ENCODE data around the gene PPP6R3.
A peak's percentile ranks its signal among the peaks of the same experiment; 100 is the strongest.

The PPP6R3 gene

DNA sequence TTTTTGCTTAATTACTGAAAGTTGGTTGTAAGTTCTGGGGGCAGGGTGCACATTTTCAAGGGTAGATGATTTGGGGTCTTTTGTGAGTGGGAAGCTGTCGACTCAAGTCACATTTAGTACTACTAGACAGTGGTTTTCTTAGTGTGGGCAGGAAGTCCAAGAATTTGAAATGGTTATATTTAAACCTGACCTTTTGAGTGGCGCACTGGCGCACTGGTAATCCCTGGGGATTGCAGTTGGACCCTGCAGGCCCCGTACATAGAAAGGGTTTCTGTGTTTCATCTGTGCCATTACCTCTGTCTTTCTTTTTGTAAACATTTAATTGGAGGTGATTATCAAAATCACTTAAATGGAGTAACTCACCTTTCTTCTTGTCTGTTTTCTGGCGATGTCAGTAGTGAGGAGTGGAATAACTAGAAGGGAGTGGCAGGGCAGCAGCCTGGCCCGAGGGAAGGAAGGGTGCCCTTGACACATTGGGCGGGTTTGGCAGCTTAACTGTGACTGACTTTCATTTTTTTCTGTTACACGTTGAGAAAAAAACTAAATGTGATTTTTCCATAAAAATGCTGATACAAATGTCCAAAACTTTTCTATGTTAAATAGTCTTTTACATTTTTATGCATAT, 122.0 kb downstream of the PPP6R3 start:
- H3K27me3 Mint-ChIP-seq (ENCODE audit: low read depth): no peaks in the 10 kb centered on the region
- H3K27ac Mint-ChIP-seq: no peak overlapping the region
- no peak overlapping the region for H3K4me3 Mint-ChIP-seq
- no peaks in the 10 kb centered on the region for H3K9me3 Mint-ChIP-seq
- no peak for TF ChIP-seq CTCF (IDR thresholded peaks at IDR 0.05; ENCODE audit: unreplicated experiment in 3 of 3)
- H3K36me3 Mint-ChIP-seq (ENCODE audit: low read depth): peaks cover 82% of the 10 kb centered on the region
- H3K4me1 Mint-ChIP-seq: peaks cover 6% of the 10 kb centered on the region

DNA sequence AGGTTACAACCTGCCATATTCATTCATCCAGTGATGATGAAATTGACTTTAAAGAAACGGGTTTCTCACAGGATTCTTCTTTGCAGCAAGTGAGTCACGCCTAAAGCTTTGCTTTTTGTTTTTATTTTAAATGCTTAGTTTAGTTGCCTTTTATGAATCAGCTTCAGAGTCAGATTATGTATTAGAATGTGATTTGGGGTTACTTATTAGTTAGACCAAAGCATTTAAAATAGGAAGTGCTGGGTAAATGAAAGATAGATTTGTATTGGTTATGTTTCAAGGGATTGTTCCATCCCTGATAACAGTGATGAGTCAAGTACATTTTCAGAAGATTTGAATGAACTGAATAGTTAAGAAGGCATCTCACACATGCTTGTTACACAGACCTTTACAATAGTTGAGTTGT, 122.5 kb downstream of the PPP6R3 start:
- no peaks in the 10 kb centered on the region for H3K9me3 Mint-ChIP-seq
- no peak for TF ChIP-seq CTCF (IDR thresholded peaks at IDR 0.05; ENCODE audit: unreplicated experiment in 3 of 3)
- H3K27me3 Mint-ChIP-seq (ENCODE audit: low read depth): no peaks in the 10 kb centered on the region
- peaks cover 81% of the 10 kb centered on the region for H3K36me3 Mint-ChIP-seq (ENCODE audit: low read depth)
- H3K4me3 Mint-ChIP-seq: no peak overlapping the region
- peaks cover 6% of the 10 kb centered on the region for H3K4me1 Mint-ChIP-seq
- no peak overlapping the region for H3K27ac Mint-ChIP-seq

- no peaks in the 10 kb centered on the region for H3K9me3 Mint-ChIP-seq
- peaks cover 6% of the 10 kb centered on the region for H3K4me1 Mint-ChIP-seq
- peaks cover 74% of the 10 kb centered on the region for H3K36me3 Mint-ChIP-seq (ENCODE audit: low read depth)
- TF ChIP-seq CTCF (IDR thresholded peaks at IDR 0.05; ENCODE audit: unreplicated experiment in 3 of 3): peak; percentile 29 to 50 (median 33)
- no peaks in the 10 kb centered on the region for H3K27me3 Mint-ChIP-seq (ENCODE audit: low read depth)
- no peak overlapping the region for H3K4me3 Mint-ChIP-seq
- H3K27ac Mint-ChIP-seq: no peak overlapping the region
Measured at GRCh38 chr11:68584097-68584496, 123.5 kb downstream of the PPP6R3 start.

DNA sequence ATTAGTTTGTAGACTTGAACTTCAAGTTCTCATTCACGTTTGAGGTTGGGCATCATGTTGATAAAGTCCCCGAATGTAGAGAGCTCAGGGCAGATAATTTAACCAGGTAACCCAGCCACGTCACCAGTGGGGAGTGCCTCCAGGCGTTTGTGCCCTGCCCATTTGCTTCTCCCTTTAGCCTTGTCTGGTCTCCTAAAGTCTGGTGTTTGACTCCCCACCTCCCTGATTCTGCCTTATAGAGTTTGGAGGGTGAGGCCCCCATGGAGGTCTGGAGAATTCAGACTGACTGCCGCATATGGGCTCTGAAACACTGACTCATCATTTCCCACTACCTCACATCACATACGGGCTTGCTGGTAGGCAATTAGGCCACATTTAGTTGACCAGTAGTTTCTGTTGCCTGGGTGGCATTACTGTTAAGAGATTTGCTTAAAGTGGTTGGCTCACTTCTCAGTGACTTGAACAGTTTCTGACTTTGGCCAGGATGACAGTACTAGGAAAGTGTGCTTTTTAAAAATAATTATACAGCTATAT, 124.5 kb downstream of the PPP6R3 start:
- Mint-ChIP-seq H3K4me1 (peaks cover 6% of the 10 kb centered on the region), H3K27me3 (ENCODE audit: low read depth) (no peaks in the 10 kb centered on the region), H3K9me3 (no peaks in the 10 kb centered on the region), H3K4me3 (no peak overlapping the region), H3K27ac (no peak overlapping the region), H3K36me3 (ENCODE audit: low read depth) (peaks cover 74% of the 10 kb centered on the region)
- no peak for TF ChIP-seq CTCF (IDR thresholded peaks at IDR 0.05; ENCODE audit: unreplicated experiment in 3 of 3)

- H3K27me3 Mint-ChIP-seq (ENCODE audit: low read depth): no peaks in the 10 kb centered on the region
- TF ChIP-seq CTCF (IDR thresholded peaks at IDR 0.05; ENCODE audit: unreplicated experiment in 3 of 3): no peak
- no peaks in the 10 kb centered on the region for H3K9me3 Mint-ChIP-seq
- H3K4me1 Mint-ChIP-seq: no peaks in the 10 kb centered on the region
- no peak overlapping the region for H3K27ac Mint-ChIP-seq
- H3K36me3 Mint-ChIP-seq (ENCODE audit: low read depth): peaks cover 76% of the 10 kb centered on the region
- no peak overlapping the region for H3K4me3 Mint-ChIP-seq
Measured at GRCh38 chr11:68589547-68590216, 129.1 kb downstream of the PPP6R3 start.
